ENCODE data around the gene TRIM69.

TRIM69 gene

DNA sequence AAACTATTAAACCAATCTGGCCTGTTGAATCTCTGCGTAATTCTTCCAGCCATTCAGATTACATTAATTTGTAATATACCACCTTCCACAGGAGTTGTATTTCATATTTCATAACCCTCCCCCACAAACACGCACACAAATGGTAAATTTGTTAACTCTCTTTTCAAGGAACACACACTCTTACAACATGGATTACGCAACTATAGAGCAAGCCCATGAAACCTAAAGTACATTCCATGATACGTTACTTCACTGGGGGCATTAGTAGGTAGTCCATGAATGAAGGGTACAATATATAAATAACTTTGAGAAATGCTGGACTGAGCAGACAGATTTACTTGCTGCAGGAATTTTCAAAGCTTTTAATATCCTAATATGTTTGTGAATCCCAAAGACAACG is 65.0 kb downstream of the TRIM69 start:
- H3K4me3 ChIP-seq (ENCODE audit: low read depth, low read length), result no peak overlapping the region
- TF ChIP-seq, protein P1, sequence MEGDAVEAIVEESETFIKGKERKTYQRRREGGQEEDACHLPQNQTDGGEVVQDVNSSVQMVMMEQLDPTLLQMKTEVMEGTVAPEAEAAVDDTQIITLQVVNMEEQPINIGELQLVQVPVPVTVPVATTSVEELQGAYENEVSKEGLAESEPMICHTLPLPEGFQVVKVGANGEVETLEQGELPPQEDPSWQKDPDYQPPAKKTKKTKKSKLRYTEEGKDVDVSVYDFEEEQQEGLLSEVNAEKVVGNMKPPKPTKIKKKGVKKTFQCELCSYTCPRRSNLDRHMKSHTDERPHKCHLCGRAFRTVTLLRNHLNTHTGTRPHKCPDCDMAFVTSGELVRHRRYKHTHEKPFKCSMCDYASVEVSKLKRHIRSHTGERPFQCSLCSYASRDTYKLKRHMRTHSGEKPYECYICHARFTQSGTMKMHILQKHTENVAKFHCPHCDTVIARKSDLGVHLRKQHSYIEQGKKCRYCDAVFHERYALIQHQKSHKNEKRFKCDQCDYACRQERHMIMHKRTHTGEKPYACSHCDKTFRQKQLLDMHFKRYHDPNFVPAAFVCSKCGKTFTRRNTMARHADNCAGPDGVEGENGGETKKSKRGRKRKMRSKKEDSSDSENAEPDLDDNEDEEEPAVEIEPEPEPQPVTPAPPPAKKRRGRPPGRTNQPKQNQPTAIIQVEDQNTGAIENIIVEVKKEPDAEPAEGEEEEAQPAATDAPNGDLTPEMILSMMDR (IDR thresholded peaks at IDR 0.05; ENCODE audit: insufficient read depth, low read depth, low read length, missing control alignments), result no peak
- no peak for DNase-seq (ENCODE audit: low read depth)

DNA sequence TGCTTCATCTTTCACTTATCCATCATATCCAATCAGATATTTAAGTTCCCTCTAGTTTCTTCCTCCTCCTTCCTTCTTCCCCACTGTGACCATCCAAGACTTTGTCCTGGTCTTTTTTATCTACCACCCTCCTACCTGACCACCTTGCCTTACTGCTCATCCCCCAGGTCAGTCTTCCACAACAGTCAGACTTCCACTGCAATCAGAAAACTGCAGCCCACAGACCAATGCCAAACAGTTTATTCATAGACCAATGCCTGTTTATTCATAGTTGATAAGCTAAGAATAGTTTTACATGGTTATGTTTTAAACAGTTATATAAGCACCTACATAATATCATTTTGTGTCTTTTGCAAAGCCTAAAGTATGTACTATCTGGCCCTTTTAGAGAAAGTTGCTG is 65.5 kb downstream of the TRIM69 start:
- no peak for DNase-seq (ENCODE audit: low read depth)
- TF ChIP-seq, protein P1 (IDR thresholded peaks at IDR 0.05; ENCODE audit: insufficient read depth, low read depth, low read length, missing control alignments), result no peak
- H3K4me3 ChIP-seq (ENCODE audit: low read depth, low read length), result no peak overlapping the region

DNA sequence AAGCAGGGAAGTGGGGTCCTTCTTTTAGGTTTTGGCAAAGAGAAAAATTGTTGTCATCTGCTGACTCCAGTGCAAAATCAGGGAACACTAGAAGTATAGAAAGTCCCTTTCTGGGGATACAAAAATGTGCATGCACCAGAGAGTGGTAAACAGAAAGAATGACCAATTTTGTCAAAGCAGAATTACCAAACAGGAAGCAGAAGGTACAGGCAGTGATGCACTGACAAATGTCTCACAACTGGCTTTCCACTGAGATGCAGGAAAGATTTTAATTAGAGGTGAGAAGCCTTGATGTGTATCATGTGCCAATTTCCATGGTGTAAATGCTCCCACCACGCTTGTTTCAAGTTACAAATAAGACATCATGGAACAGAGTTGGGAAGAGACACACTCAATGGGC is 66.0 kb downstream of the TRIM69 start:
- DNase-seq (ENCODE audit: low read depth), result peak; percentile 45
- H3K4me3 ChIP-seq (ENCODE audit: low read depth, low read length), result no peak overlapping the region
- TF ChIP-seq, protein P1 (IDR thresholded peaks at IDR 0.05; ENCODE audit: insufficient read depth, low read depth, low read length, missing control alignments), result no peak

- DNase-seq (ENCODE audit: low read depth), result peak; percentile 61
- TF ChIP-seq, protein P1 (IDR thresholded peaks at IDR 0.05; ENCODE audit: insufficient read depth, low read depth, low read length, missing control alignments), result no peak
- no peak overlapping the region for H3K4me3 ChIP-seq (ENCODE audit: low read depth, low read length)
These were observed 68.1 kb downstream of the TRIM69 start for GRCh38 chr15:44804298-44805046.

- no peak for DNase-seq (ENCODE audit: low read depth)
- TF ChIP-seq, protein P1 (IDR thresholded peaks at IDR 0.05; ENCODE audit: insufficient read depth, low read depth, low read length, missing control alignments), result no peak
- no peak overlapping the region for H3K4me3 ChIP-seq (ENCODE audit: low read depth, low read length)
These were observed 72.2 kb downstream of the TRIM69 start for GRCh38 chr15:44808557-44808956.

DNA sequence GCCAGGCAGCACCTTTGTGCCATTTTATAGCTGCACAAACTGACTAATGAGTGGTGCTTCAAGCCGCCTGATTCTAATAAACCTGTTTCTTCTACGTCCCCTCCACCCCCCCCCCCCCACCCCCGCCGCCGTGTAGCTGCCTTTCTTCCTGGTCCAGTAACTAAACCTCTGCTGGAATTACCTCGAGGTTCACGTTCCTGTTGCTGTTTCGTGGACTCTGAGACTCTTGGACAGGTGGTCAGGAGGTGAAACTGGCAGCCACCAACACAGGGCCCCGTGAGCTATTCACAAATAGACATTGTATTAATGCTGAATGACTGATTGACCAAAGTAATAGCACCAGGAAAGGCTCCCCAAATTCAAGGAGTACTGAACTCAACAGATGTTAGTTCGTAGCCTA is 73.9 kb downstream of the TRIM69 start:
- H3K4me3 ChIP-seq (ENCODE audit: low read depth, low read length), result no peak overlapping the region
- TF ChIP-seq, protein P1 (IDR thresholded peaks at IDR 0.05; ENCODE audit: insufficient read depth, low read depth, low read length, missing control alignments), result no peak
- DNase-seq (ENCODE audit: low read depth), result no peak

DNA sequence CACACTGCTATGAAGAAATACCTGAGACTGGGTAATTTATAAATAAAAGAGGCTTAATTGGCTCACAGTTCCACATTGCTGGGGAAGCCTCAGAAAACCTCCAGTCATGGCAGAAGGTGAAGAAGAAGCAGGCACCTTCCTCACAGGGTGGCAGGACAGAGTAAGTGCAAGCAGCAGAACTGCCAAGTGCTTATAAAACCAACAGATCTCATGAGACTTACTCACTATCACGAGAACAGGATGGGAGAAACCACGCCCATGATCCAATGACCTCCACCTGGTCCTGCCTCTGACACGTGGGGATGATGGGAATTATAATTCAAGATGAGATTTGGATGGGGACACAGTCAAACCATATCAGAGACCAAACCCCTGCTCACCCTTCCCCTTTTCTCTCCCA is 75.0 kb downstream of the TRIM69 start:
- TF ChIP-seq, protein P1 (IDR thresholded peaks at IDR 0.05; ENCODE audit: insufficient read depth, low read depth, low read length, missing control alignments), result no peak
- no peak for DNase-seq (ENCODE audit: low read depth)
- H3K4me3 ChIP-seq (ENCODE audit: low read depth, low read length), result no peak overlapping the region

Measured in GM12865 (cell line).